SK-N-SH (cell line): Measurements from ENCODE around the gene LRP5.

Experiments
- CTCF ChIP-seq: fragments of 200-600 bp; sonication (generic); IDR thresholded peaks from 2 replicates; pipeline ENCODE4 v1.6.1; 2017; ENCODE audit warnings: antibody characterized with exemption, mild to moderate bottlenecking, moderate library complexity
- EP300 ChIP-seq, 2 experiments: IDR thresholded peaks; 2 replicates each; pipeline versions ENCODE4 v1.4.0 to v1.6.1; 2012; ENCODE audit warnings: borderline replicate concordance in 1 of 2, low read depth in 1 of 2, low read length in 1 of 2
- IRF3 ChIP-seq: fragments of 150-350 bp; IDR thresholded peaks from 2 replicates; pipeline ENCODE4 v1.6.1; 2016; ENCODE audit warnings: mild to moderate bottlenecking, low read depth, low read length
- MAX ChIP-seq: IDR thresholded peaks from 2 replicates; pipeline ENCODE4 v1.4.0; 2012; ENCODE audit warnings: low read depth
- REST ChIP-seq: IDR thresholded peaks from 2 replicates; pipeline ENCODE4 v1.6.1; 2012; ENCODE audit warnings: mild to moderate bottlenecking, low read depth, low read length, moderate library complexity
- SMC3 ChIP-seq: IDR thresholded peaks from 2 replicates; pipeline ENCODE4 v1.6.1; 2012; ENCODE audit warnings: low read depth, low read length, improper control_type of control experiment
- TAF1 ChIP-seq: IDR thresholded peaks from 2 replicates; pipeline ENCODE4 v1.6.1; 2012; ENCODE audit warnings: low read depth, mild to moderate bottlenecking, low read length, moderate library complexity, borderline replicate concordance

GRCh38 chr11:68317147-68317785 lies 4.9 kb downstream of the LRP5 start:
- TF ChIP-seq EP300 (IDR thresholded peaks at IDR 0.05; ENCODE audit: borderline replicate concordance in 1 of 2, low read depth in 1 of 2, low read length in 1 of 2), result no peak
- no peak for TF ChIP-seq CTCF
- no peak for TF ChIP-seq MAX
- TF ChIP-seq REST, result no peak
- TF ChIP-seq TAF1, result no peak
- no peak for TF ChIP-seq SMC3
- no peak for TF ChIP-seq IRF3
